Chondrocyte (in vitro differentiated cells): ENCODE measurements around the gene LPAR1. TPM values are rescaled to one million over a fixed set of nuclear protein-coding genes. Genes with fewer than 3 reads are reported as not detected.

ENCODE experiments used
- DNase-seq: peaks from one replicate; pipeline ENCODE4 v3.0.0; 2021; ENCODE audit warnings: mixed read lengths, low spot score
- H3K27ac Mint-ChIP-seq: one replicate; pipeline ENCODE4 v1.8.0; 2021; ENCODE audit warnings: mild to moderate bottlenecking, moderate library complexity, mixed read lengths; ENCODE audit not compliant: unreplicated experiment
- H3K27me3 Mint-ChIP-seq: 2 replicates; pipeline ENCODE4 v1.8.0; 2021; ENCODE audit warnings: low read depth, mixed read lengths
- H3K36me3 Mint-ChIP-seq: 2 replicates; pipeline ENCODE4 v1.8.0; 2021; ENCODE audit warnings: low read depth, mixed read lengths
- H3K4me1 Mint-ChIP-seq: 2 replicates; pipeline ENCODE4 v1.8.0; 2021; ENCODE audit warnings: low read depth, mild to moderate bottlenecking, mixed read lengths
- H3K4me3 Mint-ChIP-seq: one replicate; pipeline ENCODE4 v1.8.0; 2021; ENCODE audit warnings: mild to moderate bottlenecking, moderate library complexity, mixed read lengths; ENCODE audit not compliant: unreplicated experiment
- H3K9me3 Mint-ChIP-seq: 2 replicates; pipeline ENCODE4 v1.8.0; 2021; ENCODE audit warnings: low read depth, mixed read lengths
- CTCF ChIP-seq: fragments of 200-600 bp; sonication (generic); IDR thresholded peaks from 2 replicates; pipeline ENCODE4 v1.5.0; 2021; ENCODE audit warnings: antibody characterized with exemption, mild to moderate bottlenecking, moderate library complexity
- total RNA-seq: library from RNA; stranded (reverse); gene quantifications from 3 replicates; pipeline ENCODE4 v1.2.1, GENCODE V29; 2021

LPAR1 gene
- total RNA-seq, 1 donor from 2014 or later, result 33.5 TPM

DNA sequence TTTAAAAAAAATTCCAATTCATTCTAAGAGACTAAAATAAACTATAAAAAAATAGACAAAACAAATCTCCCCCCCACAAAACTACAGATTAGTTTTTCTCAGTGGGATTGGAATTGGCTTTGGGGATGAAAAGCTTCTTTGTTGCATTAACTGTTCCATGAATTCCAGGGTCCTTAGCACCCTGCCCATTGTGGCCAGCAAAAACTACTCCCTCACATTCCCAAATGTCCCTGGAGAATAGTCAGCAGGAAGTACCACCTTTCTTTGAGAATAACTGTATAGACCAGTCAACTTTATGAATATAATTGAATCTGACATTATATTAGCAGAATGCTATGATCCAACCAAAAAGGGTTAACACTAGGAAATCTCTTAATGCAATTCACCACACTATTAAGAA is 147.9 kb downstream of the LPAR1 start:
- Mint-ChIP-seq H3K27ac (no peak overlapping the region), H3K36me3 (no peaks in the 10 kb centered on the region), H3K4me3 (no peak overlapping the region), H3K4me1 (peaks cover 24% of the 10 kb centered on the region), H3K9me3 (peaks cover 3% of the 10 kb centered on the region), H3K27me3 (no peaks in the 10 kb centered on the region)
- DNase-seq, result no peak
- TF ChIP-seq CTCF, result no peak

DNA sequence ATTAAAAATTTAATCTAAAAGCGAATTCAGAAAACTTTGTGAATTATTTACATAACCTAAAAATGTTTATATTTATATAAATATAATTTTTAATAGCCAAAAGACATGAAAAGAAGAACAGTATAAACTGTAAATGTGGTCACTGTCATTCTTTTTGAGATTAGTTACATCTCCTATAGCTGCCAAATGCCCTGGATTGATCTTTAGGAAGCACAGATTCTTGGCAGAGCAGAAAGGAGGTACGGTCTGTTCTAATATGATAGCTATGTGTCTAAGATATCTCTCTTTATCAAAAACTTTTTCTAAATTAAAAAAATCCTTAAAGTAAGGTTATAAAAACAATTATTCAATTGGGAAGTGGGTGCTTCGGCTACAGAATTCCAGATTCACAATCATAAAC is 151.0 kb downstream of the LPAR1 start:
- no peak for TF ChIP-seq CTCF
- no peak overlapping the region for H3K4me3 Mint-ChIP-seq
- peaks cover 24% of the 10 kb centered on the region for H3K4me1 Mint-ChIP-seq
- no peak overlapping the region for H3K27ac Mint-ChIP-seq
- DNase-seq, result no peak
- peaks cover 3% of the 10 kb centered on the region for H3K9me3 Mint-ChIP-seq
- no peaks in the 10 kb centered on the region for H3K27me3 Mint-ChIP-seq
- no peaks in the 10 kb centered on the region for H3K36me3 Mint-ChIP-seq

- no peaks in the 10 kb centered on the region for H3K27me3 Mint-ChIP-seq
- no peak for TF ChIP-seq CTCF
- H3K27ac Mint-ChIP-seq, result peak overlapping the region; percentile 49
- peaks cover 20% of the 10 kb centered on the region for H3K4me1 Mint-ChIP-seq
- peaks cover under 1% of the 10 kb centered on the region for H3K9me3 Mint-ChIP-seq
- H3K4me3 Mint-ChIP-seq, result no peak overlapping the region
- no peak for DNase-seq
- no peaks in the 10 kb centered on the region for H3K36me3 Mint-ChIP-seq
Measured at GRCh38 chr9:110886832-110887231, 151.4 kb downstream of the LPAR1 start.

DNA sequence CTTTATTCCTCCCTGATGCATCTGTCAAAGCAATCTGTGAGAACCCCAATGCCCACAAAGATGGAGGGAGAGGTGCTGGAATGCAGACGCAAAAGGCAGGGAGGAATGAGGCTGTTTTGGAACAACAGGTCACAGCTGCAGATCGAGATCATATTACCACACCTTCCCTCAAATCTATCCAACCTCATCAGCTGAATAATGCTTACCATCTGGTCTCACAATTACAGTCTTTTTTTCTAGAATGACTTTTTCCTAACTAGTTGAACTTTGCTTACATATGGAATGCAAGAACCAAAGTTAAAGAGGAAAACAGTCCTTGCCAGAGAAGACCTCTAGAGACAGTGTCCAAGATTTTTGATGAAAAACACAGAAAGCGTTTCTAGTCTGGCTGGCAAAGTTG is 158.1 kb downstream of the LPAR1 start:
- Mint-ChIP-seq H3K9me3 (no peaks in the 10 kb centered on the region), H3K36me3 (peaks cover 3% of the 10 kb centered on the region), H3K27me3 (no peaks in the 10 kb centered on the region), H3K4me3 (no peak overlapping the region), H3K4me1 (peaks cover 35% of the 10 kb centered on the region), H3K27ac (peak overlapping the region; percentile 13)
- no peak for TF ChIP-seq CTCF
- no peak for DNase-seq

DNA sequence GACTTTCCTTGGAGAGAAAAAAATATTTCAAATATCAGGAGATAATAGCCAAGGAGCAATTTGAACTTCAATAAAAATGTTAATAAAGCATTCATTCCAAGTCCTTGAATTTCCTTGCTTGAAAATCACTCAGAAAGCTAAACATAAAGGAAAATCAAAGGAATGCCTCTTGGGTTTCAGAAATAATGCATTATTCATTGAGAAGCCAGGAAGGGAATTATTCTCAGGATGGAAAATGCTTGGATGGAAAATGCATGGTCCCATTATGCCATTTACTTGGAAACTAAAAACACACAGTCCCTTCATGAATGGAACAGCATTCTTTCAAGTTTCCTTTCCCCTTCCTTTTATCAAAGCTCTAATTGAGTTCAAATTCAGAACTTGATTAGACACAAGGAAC is 160.9 kb downstream of the LPAR1 start:
- TF ChIP-seq CTCF, result no peak
- Mint-ChIP-seq H3K27ac (no peak overlapping the region), H3K27me3 (no peaks in the 10 kb centered on the region), H3K4me3 (no peak overlapping the region), H3K36me3 (peaks cover 10% of the 10 kb centered on the region), H3K4me1 (peaks cover 35% of the 10 kb centered on the region), H3K9me3 (no peaks in the 10 kb centered on the region)
- no peak for DNase-seq
